Lower leg skin (tissue), 3 donors: ENCODE measurements around the gene TCHP.

Experiments used
- CTCF ChIP-seq, 3 donors: fragments of 450-650 bp; IDR thresholded peaks; one replicate each; pipeline ENCODE4 v1.5.1; 2016; ENCODE audit warnings: antibody characterized with exemption in 3 of 3, mild to moderate bottlenecking in 3 of 3, moderate library complexity in 2 of 3
- POLR2A ChIP-seq, 2 donors: fragments of 450-650 bp; IDR thresholded peaks; one replicate each; pipeline ENCODE4 v1.6.1; 2016 to 2017; ENCODE audit warnings: antibody characterized with exemption in 2 of 2, mild to moderate bottlenecking in 1 of 2, moderate library complexity in 1 of 2

GRCh38 chr12:109937371-109937770 lies 37.3 kb downstream of the TCHP start:
- TF ChIP-seq CTCF (IDR thresholded peaks at IDR 0.05), result no peak
- no peak for TF ChIP-seq POLR2A (IDR thresholded peaks at IDR 0.05)
